ENCODE data around the gene BNIP5.

Gene BNIP5

DNA sequence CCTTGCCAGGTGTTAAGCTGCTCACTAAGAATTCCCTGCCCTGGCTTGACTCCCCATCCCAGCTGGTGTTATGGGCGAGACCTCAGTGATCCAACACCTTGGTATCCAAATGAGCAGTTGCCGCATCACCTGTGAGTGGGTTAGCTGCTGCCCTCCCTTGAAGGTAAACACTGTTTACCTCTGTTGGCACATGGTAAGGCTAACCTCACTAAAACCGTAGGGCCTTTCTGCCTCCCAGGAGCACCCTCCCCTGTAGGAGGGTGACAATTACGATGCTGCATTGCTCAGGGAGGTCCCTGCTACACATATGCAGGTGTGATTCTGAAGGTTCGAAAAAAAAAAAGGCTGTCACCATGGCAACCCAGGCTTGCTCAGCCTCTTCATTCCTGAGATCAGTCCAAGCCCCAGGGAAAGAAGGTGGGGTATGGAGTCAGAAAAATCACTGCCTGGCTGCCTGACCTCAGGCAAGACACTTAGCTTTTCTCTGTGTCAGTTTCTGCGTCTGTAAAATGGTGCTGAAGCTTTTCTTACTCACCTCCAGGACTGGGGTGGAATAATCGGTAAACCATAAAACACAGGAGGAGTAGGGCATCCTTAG lies 47.3 kb downstream of the BNIP5 start:
- H3K4me3 ChIP-seq (ENCODE audit: low read depth in 1 of 2, low read length in 1 of 2): no peak overlapping the region
- peaks cover 31% of the 10 kb centered on the region for H3K27me3 ChIP-seq
- TF ChIP-seq, protein P1, sequence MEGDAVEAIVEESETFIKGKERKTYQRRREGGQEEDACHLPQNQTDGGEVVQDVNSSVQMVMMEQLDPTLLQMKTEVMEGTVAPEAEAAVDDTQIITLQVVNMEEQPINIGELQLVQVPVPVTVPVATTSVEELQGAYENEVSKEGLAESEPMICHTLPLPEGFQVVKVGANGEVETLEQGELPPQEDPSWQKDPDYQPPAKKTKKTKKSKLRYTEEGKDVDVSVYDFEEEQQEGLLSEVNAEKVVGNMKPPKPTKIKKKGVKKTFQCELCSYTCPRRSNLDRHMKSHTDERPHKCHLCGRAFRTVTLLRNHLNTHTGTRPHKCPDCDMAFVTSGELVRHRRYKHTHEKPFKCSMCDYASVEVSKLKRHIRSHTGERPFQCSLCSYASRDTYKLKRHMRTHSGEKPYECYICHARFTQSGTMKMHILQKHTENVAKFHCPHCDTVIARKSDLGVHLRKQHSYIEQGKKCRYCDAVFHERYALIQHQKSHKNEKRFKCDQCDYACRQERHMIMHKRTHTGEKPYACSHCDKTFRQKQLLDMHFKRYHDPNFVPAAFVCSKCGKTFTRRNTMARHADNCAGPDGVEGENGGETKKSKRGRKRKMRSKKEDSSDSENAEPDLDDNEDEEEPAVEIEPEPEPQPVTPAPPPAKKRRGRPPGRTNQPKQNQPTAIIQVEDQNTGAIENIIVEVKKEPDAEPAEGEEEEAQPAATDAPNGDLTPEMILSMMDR (IDR thresholded peaks at IDR 0.05): no peak
- H3K36me3 ChIP-seq: peaks cover 7% of the 10 kb centered on the region
- peaks cover 48 to 49% of the 10 kb centered on the region in 2 experiments for H3K4me1 ChIP-seq (ENCODE audit: control insufficient read depth in 1 of 2, insufficient read depth in 1 of 2, low read depth in 1 of 2, low read length in 1 of 2)
- no peaks in the 10 kb centered on the region for H3K9me3 ChIP-seq
- peak overlapping the region; percentile 91 for H3K27ac ChIP-seq

DNA sequence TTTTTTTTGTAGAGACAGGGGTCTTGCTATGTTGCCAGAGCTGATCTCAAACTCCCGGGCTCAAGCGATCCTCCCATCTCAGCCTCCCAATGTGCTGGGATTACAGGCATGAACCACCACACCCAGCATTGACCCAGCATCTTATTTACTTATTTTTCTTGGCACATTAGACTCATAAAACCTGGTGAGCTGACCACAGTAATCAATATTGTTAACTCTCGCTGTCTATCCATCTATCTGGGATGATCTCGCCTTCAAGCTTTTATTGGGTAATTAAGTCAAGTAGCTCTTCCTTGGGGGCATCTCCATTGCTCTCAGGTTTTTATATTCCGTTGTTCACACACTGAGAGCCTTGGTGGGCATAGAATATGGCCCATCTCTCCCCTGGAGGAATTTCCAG lies 49.8 kb downstream of the BNIP5 start:
- Histone ChIP-seq H3K36me3 (no peaks in the 10 kb centered on the region), H3K4me3 (ENCODE audit: low read depth in 1 of 2, low read length in 1 of 2) (no peak overlapping the region), H3K27ac (no peak overlapping the region), H3K27me3 (peaks cover 47% of the 10 kb centered on the region), H3K4me1 (ENCODE audit: control insufficient read depth in 1 of 2, insufficient read depth in 1 of 2, low read depth in 1 of 2, low read length in 1 of 2) (peaks cover 22 to 25% of the 10 kb centered on the region in 2 experiments), H3K9me3 (no peaks in the 10 kb centered on the region)
- TF ChIP-seq, protein P1 (IDR thresholded peaks at IDR 0.05): no peak

DNA sequence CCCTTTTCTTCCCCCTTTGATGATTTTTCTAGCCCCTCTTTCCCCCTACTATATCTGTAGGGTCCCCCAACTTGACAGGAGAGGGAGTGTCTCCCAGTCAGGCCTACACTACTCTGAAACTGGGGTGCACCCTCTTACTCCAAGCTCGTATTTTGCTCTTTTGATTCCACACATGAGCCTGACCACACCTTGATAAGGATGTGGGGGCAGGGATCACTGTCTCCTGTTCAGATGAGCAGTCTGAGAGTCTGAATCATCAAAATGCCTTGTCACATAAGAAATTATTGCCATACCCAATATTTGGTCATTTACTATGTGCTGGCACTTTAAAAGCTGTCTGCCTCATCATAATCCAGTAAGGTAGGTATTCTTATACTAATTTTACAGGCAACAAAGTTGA lies 50.9 kb downstream of the BNIP5 start:
- H3K4me3 ChIP-seq (ENCODE audit: low read depth in 1 of 2, low read length in 1 of 2): no peak overlapping the region

DNA sequence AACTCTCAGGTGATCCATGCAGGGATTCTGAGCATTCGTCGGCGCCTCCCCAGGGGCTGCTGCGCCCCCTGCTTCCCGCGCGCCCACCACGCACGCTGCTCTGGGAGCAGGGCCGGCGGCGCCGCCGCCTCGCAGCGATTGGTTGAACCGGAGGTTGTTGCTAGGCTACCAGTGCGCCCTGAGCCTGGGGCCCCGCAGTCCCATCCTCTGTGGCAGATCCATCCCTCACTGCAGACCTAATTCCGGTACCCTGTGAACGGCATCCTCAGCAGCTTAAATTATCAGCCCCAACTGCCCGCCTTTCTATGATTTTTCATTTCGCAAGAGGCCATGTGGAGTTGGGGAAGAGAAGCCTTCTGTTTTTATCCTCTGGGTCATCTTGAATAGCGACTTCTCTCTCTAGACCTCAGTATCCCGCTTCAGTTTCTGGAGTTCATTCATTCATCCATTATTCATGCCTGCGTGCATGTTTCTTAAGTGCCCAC lies 51.5 kb downstream of the BNIP5 start:
- Histone ChIP-seq H3K4me1 (ENCODE audit: control insufficient read depth in 1 of 2, insufficient read depth in 1 of 2, low read depth in 1 of 2, low read length in 1 of 2) (peaks cover 6 to 14% of the 10 kb centered on the region in 2 experiments), H3K9me3 (no peaks in the 10 kb centered on the region), H3K27ac (no peak overlapping the region), H3K4me3 (ENCODE audit: low read depth in 1 of 2, low read length in 1 of 2) (no peak overlapping the region), H3K27me3 (peaks cover 47% of the 10 kb centered on the region), H3K36me3 (no peaks in the 10 kb centered on the region)
- TF ChIP-seq, protein P1 (IDR thresholded peaks at IDR 0.05): no peak

More for the DNA sequence above, 50.9 kb downstream of the BNIP5 start:
- H3K4me1 ChIP-seq (ENCODE audit: control insufficient read depth in 1 of 2, insufficient read depth in 1 of 2, low read depth in 1 of 2, low read length in 1 of 2): peaks cover 12 to 16% of the 10 kb centered on the region in 2 experiments
- H3K27me3 ChIP-seq: peaks cover 47% of the 10 kb centered on the region
- H3K27ac ChIP-seq: no peak overlapping the region
- no peaks in the 10 kb centered on the region for H3K9me3 ChIP-seq
- TF ChIP-seq, protein P1 (IDR thresholded peaks at IDR 0.05): no peak
- no peaks in the 10 kb centered on the region for H3K36me3 ChIP-seq

DNA sequence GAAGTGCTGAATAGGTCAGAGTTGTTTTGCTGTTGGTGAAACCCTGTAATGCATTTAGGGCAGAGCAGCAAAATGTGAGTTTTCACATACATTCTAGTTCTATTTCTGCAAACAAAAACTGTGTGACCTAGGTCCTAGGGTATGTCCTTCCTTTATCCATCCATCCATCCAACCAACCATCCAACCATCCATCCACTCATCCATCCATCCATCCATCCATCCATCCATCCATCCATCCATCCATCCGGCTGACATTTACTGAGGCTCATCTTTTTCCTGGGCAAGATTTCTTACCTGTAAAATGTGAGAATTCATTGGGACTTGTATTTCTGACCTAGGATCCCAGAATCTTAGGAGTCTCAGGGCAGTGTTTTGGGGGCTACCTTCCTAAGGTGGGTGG lies 52.3 kb downstream of the BNIP5 start:
- H3K27me3 ChIP-seq: peaks cover 47% of the 10 kb centered on the region

More for the DNA sequence above, 52.3 kb downstream of the BNIP5 start:
- Histone ChIP-seq H3K4me3 (ENCODE audit: low read depth in 1 of 2, low read length in 1 of 2) (no peak overlapping the region), H3K27ac (no peak overlapping the region), H3K4me1 (ENCODE audit: control insufficient read depth in 1 of 2, insufficient read depth in 1 of 2, low read depth in 1 of 2, low read length in 1 of 2) (peaks cover 0 to 9% of the 10 kb centered on the region in 2 experiments), H3K9me3 (no peaks in the 10 kb centered on the region), H3K36me3 (no peaks in the 10 kb centered on the region)
- TF ChIP-seq, protein P1 (IDR thresholded peaks at IDR 0.05): no peak

All from neutrophil (primary cell).